Skeletal muscle cell (primary cell): Measurements from ENCODE around the gene TGM4.

Experiments used
- DNase-seq: peaks from one replicate; pipeline ENCODE4 v3.0.0-alpha.2; 2010; ENCODE audit warnings: low read depth
- H3K4me3 ChIP-seq: 2 replicates; pipeline ENCODE4 v1.5.1; 2011; ENCODE audit warnings: low read depth, mild to moderate bottlenecking, control low read depth, low read length, moderate library complexity

TGM4 gene

DNA sequence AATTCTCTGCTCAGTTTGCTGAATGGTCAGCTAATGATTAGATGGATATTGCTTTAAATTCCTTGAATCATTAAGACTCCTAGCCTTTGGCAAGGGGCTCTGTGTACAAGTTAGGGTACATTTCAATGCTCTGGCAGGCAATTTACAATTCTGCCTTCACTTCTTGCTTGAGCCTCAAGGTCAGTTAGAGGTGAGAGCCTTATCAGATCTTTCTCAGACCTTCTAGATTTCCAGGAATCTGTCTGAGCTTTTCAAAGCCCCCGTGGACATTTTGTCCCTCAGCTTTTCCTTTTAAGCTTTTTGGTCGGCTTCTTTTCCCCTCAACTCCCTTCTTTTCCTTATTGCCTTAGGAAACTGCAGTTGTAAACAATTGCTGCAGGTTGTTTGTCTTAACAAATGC is 34.7 kb downstream of the TGM4 start:
- no peak overlapping the region for H3K4me3 ChIP-seq

DNA sequence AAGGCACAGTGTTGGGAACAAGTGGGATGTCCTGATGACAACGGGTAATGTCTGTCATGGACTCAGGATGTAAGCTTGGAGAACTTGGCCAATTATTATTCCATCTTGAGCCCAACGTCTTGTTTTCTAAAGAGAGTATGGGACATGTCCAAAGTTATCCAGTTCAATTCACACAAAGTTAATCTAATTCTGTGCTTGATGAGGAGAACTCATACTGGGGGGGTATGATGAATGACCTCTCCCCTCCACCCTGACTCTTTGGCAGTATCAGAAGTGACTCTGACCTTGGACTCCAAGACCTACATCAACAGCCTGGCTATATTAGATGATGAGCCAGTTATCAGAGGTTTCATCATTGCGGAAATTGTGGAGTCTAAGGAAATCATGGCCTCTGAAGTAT is 36.3 kb downstream of the TGM4 start:
- H3K4me3 ChIP-seq: no peak overlapping the region
- no peak for DNase-seq

More for the DNA sequence above, 34.7 kb downstream of the TGM4 start:
- no peak for DNase-seq

DNA sequence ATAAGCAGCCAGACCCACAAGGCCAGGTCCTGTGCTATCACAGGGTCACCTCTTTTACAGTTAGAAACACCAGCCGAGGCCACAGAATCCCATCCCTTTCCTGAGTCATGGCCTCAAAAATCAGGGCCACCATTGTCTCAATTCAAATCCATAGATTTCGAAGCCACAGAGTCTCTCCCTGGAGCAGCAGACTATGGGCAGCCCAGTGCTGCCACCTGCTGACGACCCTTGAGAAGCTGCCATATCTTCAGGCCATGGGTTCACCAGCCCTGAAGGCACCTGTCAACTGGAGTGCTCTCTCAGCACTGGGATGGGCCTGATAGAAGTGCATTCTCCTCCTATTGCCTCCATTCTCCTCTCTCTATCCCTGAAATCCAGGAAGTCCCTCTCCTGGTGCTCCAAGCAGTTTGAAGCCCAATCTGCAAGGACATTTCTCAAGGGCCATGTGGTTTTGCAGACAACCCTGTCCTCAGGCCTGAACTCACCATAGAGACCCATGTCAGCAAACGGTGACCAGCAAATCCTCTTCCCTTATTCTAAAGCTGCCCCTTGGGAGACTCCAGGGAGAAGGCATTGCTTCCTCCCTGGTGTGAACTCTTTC is 39.6 kb downstream of the TGM4 start:
- no peak overlapping the region for H3K4me3 ChIP-seq
- peak; percentile 25 for DNase-seq

DNA sequence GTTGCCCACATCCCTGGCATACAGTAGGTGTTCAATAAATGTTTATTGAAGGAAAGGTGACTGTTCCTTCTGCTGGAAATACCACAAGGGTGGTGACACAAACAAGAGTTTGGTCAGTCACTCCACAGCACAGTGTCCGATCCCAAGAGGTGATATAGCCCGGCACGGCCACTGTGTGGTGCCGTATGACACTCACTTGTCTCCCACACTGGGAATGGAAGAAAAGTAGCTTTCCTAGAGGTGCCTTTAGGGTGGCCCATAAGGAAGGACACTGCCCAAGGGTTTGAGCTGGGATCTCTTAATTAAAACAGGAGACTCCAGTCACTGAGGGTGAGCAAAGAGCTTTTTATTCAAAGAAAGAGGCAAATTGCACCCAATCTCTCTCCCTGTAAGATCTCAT is 40.5 kb downstream of the TGM4 start:
- DNase-seq: no peak
- H3K4me3 ChIP-seq: no peak overlapping the region

DNA sequence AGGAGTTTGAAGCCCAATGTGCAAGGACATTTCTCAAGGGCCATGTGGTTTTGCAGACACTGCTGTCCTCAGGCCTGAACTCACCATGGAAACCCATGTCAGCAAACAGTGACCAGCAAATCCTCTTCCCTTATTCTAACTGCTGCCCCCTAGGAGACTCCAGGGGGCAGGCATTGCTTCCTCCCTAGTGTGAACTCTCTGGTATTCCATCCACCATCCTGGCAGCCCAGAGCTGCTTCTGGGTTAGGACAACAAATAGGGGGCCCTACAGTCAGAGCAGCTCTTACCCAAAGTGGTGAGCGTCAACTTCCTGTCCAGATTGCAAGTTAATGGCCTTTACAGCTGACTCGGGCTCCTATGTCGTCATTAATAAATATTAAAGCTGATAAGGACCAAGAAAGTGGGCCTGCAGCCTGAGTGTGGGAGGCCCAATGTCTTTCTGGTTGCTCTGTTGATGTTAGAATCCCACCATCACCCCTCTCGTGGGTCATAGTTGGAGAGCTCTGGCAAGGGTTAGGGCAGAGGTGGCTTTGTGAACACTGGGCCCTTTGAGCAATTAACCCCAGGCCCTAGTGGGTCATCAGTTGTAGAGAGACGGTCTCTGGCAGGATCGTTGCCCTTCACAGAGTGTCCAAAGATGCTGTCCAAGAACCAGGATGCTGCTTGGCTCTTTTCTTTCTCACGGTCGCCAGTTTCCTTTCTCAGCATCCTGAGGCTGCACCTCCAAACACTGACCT is 41.5 kb downstream of the TGM4 start:
- DNase-seq: no peak

DNA sequence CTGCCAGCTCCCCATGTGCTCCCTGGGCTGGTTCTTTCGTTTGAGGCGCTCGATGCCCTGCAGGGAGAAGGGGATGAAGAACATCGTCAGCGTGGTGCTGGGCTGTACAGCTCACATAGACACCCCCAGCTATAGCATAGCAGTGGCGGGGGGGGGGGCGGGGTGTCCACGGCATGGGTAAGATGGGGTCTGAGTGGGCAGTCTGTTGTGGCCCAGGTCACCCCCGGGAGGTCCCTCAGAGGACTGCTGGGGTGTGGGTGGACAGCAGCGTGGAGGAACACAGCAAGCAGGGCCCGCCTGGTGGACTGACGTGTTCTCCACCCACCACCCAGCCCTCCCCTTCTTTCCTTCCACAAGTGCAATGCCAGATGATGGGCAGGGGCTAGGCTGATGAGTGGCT is 43.7 kb downstream of the TGM4 start:
- no peak overlapping the region for H3K4me3 ChIP-seq
- DNase-seq: no peak

More for the DNA sequence above, 41.5 kb downstream of the TGM4 start:
- no peak overlapping the region for H3K4me3 ChIP-seq

DNA sequence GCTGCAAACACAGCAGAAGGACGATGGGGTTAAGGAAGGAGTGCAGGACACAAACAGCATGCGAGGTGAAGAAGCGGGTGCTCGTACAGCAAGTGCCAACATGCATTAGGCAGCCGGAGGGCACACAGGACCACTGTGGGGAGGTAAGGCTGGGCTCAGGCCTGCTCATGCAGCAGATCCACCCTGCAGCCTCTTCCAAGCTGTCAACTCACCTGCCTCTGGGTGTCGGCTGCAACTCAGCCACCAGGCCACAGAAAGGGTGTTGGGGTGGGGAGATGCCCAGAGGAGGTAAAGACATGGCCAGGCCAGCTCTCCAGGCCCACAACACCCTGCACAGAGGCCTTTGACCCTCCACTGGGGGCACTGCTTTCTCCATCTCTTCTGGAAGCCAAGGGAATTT is 44.2 kb downstream of the TGM4 start:
- no peak for DNase-seq
- no peak overlapping the region for H3K4me3 ChIP-seq

DNA sequence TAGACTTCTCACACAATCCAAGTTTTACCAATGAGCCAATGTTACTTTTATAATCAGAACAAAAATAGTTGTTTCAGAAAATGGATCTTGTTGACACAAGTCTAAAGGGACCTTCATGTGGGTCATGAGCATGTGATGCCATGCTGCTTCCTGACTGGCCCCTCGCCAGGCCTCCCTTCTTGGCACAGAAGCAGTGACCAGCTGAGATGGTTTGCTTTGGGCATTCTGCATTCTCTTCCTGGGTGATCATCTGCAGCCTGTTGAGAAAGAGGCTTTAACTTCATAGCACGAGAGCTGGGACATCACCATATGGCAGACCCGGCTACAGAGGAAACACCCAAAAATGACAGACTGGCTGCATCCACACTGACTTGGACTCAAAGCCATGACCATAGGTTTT is 45.7 kb downstream of the TGM4 start:
- no peak for DNase-seq
- H3K4me3 ChIP-seq: no peak overlapping the region

DNA sequence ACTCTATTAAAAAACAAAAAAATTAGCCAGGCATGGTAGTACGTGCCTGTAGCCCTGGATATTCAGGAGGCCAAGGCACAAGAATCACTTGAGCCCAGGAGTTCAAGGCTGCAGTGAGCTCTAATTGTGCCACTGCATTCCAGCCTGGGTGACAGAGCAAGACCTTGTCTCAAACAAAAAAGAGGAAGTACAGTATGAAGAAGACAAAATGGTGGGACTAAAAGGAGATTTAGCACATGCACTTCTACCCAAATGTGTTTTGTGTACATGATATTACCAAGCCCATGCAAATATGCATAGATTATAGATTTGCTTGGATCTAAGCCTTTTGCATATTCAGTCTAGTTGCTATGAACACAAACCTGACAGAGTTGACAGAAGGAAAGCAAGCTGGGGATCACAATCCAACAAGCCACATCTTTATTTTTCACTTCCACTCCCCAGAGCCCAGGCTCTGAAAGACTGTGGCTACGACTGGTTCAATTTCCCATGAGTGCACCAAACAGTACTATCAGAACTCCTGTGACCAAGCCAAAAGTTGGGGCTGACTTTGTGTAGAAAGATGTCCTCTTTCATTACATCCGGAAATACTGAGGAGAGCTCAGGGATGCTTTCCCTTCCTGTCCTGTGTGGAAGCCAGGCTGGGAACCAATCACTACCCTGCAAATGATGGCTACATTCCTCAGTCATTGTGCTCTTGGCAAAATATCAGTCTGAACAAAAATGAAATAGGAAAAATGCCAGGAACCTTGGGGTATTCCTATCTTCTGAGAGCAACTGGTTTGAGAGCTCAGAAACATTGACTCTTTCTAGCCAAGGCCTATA is 49.4 kb downstream of the TGM4 start:
- H3K4me3 ChIP-seq: no peak overlapping the region
- DNase-seq: peak; percentile 8

DNA sequence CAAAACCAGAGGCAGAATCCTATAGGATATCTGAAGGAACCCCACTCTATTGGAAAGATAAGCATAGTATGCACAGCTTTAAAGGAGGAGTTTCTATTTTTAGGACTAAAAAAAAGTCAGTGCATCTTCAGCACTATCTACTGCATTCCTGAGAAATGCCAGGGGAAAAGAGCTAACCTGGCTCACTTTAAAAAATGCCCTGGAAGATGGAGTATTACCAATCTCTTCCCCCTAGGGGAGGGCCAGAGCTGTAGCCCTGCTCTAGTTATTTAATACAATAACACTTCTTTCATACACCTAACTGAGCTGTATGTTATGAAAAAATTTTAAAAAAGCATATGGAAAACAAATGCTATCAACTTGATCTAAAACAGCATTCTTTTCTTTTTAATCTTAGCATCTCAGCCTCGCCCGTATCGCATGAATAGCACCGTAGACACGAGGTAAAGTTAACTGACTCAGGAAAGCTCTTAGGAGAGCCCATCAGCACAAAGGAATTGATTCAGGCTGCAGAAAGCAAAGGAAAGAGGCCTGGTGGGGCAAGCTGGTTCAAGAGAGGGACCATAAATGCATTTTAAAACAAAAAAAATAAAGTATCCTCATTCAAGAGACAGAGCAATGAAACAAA is 50.2 kb downstream of the TGM4 start:
- no peak overlapping the region for H3K4me3 ChIP-seq
- DNase-seq: no peak

DNA sequence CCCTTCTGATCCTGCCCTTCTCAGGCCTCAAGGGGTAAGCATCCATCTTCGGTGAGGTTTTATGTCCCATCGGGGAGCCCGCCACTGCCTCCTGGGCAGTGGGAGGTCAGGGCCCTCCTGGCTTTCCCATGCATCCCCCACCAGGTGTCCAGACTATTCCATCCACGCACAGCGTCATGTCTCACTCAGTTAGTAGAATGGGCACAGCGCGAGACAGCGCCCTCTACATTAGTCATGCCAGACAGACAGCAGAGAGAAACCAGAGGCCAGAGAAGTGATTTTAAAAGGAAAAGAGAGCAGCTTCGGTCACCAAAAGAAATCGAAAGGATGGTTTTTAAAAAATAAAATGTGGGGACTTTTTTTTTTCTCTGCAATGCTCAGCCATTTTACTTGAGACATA is 51.8 kb downstream of the TGM4 start:
- H3K4me3 ChIP-seq: no peak overlapping the region
- no peak for DNase-seq

DNA sequence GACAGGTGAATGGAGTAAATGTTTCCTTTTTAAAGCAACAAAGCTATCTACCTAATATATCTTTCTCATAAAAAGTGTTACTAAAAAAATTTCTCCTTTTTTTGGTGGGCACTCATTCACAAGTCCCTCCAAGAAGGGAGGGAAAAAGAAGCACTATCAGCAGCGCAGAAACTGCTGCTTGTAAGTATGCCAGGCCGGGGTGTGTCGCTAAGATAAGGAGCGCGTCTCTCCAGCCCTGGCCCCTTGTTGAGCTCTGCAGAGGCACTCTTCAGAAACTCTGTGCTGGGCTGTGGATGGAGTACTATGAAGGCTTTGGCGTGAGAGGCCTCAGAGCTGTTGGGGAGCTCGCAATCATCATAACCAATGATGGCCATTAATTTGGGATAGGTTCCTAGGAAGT is 52.5 kb downstream of the TGM4 start:
- DNase-seq: no peak
- no peak overlapping the region for H3K4me3 ChIP-seq

DNA sequence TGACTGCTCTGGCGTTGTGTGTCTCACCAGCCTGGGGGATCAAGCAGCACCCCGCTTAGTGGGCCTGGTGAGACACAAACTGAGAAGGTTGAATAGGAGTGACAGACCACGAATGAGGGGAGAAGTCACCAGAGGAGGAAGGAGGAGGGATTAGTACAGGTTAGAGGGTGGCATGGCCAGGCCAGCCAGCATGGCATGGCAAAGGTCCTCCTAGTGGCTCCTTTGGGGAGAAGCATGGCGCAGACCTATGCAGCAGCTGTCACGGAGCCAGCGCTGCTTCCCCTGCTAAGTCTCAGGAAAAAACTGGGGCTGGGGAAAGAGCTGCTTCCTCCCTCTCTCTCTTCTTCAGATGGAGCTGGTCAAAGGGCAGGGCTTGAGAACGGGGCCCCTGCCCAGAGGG is 53.0 kb downstream of the TGM4 start:
- no peak for DNase-seq
- H3K4me3 ChIP-seq: no peak overlapping the region

DNA sequence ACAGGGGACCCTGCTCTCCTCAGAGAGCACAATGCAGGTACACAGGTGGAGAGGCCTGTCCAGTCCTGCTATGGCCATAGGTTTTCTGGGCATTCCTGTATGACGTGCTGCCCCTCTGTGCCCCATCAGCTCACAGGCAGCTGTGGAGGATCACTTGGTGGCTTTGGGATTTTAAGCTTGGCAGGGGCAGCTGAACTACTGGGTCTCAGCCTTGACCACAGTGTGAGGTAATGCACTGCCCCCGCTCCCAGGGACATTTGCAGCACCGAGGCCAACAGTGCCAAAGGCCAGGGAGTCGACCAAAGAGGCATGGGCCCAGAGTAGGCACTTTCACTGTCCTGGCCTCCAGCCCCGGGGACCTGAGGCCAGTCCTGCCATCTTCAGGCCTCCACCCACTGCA is 55.4 kb downstream of the TGM4 start:
- no peak for DNase-seq
- H3K4me3 ChIP-seq: no peak overlapping the region

DNA sequence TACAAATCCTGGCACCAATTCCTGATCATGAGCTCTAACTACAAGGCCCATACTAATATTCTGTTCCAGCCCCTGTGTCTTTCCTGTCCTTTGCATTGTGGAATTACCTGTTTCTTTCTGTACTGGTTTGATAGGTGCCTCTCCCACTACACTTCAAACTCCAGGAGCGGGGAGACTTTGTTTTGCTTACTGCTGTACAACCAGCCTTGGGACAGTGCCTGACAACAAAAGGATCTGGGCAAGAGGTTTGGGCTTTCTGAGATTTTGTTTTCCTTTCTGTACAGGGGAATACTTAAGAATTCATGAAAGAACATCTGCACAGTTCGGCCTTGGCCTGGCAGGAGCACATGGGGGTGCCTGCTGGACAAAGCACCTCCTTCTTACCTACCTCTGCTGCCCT is 56.5 kb downstream of the TGM4 start:
- DNase-seq: no peak

DNA sequence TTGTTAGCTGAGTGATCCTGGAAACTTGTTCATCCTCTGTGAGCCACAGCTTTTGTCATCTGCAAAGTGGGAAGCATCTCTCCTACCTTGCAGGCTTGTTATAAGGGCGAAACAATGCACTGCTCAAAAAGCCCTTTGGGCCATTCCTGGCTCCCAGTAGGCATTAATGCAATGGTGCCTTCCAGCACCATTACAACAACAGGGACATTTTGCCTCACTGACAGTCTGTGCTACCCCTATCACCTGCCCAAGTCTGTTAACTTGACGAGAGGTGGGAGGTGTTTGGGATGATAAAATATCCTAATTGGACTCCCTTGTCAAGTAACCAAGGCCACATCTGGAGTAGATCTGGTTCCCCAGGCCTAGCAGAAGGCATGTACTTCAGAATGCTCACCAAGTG is 57.4 kb downstream of the TGM4 start:
- no peak for DNase-seq
- H3K4me3 ChIP-seq: no peak overlapping the region

More for the DNA sequence above, 56.5 kb downstream of the TGM4 start:
- no peak overlapping the region for H3K4me3 ChIP-seq

DNA sequence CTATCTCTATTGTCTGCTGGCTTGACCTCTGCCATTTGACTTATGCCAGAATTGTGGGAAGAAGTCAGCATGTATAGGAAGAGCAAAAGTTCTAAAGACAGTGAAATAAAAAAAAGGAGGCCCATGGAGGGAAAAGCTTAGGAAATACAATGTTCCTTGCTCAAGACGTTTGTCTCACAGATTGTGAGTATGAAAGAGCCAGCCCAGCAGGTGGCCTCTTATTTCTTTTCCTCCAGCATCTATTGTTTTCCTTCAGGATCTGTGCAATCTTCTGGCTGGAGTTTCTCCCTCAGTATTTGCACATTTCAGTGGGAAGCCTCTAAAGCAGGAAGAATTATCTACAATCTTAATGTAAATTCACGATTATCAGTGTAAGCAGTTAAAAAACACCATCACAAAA is 57.9 kb downstream of the TGM4 start:
- H3K4me3 ChIP-seq: no peak overlapping the region
- no peak for DNase-seq

DNA sequence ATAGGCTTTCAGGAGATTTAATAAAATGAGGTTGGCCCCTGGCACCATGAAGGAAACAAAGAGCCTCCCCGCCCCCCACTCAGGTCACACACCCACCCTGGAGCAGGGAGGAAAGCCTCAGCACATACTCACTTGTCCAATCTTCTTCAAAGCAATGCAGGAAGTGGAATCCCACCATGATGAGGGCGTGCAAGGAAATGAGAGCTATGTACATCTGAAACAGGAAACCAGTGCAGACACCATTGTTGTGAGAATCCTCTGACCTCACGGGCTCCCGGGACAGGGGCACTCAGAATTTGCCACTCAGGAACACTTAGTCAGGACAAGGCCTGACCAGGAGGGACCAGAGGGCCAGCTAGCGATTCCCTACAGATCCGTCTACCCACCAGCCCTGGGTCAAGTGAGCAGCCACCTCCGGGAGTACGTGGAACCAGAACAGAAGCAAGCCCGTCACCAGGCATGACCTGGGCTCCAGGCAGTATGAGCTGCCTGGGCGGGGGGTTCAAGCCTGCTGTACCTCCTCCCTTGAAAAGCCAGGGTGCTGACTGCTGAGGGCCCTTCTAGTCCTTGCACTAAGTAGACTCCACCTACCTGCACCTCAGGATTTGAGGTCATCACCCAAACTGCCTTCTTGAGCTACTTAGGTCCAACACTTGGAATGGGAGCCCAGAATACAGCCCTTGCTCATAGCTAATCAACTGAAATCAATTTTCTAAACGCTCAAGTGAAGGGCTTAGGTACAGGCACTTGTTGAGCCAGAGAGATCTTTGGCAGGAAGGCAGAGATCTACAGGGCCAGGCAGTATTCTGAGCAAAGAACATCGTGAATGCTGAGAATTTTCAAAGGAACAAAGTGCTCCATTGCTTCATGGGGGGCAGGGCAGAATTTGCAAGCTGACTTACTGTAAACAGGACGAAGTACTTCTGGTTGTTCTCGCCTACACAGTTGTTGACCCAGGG is 58.9 kb downstream of the TGM4 start:
- H3K4me3 ChIP-seq: no peak overlapping the region
- DNase-seq: no peak

DNA sequence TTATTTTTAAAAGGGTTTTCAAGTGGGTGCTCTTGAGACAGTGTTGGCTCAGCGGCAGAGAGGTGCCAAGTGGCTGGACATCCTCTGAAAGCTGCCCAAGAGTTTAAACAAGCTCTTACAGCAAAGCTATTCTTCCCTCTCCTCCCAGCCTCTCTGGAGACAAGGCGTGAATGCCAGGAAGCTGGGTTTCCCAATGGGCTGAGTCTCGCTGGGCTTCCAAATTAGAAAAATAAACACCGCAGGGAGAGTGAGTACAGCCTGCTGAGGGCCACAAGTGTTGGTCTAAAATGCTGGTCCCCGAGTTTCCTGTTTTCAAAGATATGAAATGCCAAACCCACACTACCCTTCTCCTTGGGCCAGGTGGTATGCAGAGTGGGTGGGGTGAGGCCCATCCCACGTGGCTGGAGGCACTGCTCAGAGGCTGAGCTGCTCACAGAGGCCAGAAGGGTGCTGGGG is 65.2 kb downstream of the TGM4 start:
- no peak overlapping the region for H3K4me3 ChIP-seq
- DNase-seq: no peak
